NCI-H446 (cell line): Measurements from ENCODE around the gene ATP5ME.

ENCODE experiments used
- DNase-seq, 2 experiments: peaks; one replicate each; lab custom pipeline; 2025; lab: John Stamatoyannopoulos, UW

The ATP5ME gene

GRCh38 chr4:633976-634598 is 40.0 kb downstream of the ATP5ME start:
- DNase-seq, result no peak

GRCh38 chr4:633406-633805 is 40.7 kb downstream of the ATP5ME start:
- DNase-seq, result no peak

DNA sequence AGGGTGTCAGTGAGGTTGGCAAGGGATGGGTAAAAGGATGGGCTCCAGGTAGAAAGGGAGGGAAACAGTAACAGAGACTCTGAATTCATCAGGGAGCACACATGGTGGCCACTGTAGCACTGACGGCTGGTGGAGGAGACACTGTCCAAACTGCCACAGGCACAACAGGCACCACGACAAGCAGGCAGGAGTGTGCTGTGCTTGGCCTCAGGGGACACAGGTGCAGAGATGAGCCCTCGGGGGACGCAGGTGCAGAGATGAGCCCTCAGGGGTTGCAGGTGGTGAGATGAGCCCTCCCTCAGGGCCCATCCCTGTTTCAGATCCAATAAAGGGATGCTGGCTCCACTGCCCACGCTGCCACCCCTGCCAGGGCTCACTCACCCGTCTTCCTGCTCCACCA is 41.1 kb downstream of the ATP5ME start:
- no peak for DNase-seq

DNA sequence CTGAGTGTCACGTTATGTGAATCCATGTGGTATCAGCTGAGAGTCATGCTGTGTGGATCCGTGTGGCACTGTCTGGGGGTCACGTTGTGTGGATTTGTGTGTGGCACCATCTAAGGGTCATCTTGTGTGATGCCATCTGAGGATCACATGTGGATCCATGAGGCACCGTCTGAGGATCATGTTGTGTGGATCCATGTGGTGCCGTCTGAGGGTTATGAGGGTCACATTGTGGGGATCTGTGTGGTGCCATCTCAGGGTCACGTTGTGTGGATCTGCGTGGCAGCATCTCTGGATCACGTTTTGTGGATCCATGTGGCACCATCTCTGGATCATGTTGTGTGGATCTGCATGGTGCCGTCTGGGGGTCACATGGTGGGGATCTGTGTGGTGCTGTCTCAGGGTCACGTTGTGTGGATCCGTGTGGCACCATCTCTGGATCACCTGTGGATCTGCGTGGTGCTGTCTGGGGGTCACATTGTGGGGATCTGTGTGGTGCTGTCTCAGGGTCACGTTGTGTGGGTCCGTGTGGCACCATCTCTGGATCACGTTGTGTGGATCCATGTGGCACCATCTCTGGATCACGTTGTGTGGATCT is 41.8 kb downstream of the ATP5ME start:
- no peak for DNase-seq

DNA sequence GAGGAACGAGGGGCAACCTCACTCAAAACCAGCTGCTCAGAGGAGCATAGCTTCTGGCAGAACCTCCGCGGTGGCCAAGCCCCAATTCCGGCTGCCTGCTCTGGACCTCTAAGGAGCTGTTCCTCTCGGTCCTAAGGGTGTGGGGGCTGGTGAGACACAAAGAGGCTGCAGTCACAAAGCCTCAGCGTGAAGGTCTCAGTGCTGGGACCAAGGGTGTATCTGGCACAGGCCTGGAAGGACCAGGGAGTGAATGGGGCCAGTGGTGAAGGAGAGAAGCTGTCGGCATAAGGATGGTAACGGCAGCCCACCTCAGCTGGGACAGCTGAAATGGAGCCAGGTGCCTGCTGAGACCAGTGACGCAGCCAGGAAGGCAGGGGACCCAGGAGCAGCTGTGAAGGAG is 43.4 kb downstream of the ATP5ME start:
- no peak for DNase-seq

DNA sequence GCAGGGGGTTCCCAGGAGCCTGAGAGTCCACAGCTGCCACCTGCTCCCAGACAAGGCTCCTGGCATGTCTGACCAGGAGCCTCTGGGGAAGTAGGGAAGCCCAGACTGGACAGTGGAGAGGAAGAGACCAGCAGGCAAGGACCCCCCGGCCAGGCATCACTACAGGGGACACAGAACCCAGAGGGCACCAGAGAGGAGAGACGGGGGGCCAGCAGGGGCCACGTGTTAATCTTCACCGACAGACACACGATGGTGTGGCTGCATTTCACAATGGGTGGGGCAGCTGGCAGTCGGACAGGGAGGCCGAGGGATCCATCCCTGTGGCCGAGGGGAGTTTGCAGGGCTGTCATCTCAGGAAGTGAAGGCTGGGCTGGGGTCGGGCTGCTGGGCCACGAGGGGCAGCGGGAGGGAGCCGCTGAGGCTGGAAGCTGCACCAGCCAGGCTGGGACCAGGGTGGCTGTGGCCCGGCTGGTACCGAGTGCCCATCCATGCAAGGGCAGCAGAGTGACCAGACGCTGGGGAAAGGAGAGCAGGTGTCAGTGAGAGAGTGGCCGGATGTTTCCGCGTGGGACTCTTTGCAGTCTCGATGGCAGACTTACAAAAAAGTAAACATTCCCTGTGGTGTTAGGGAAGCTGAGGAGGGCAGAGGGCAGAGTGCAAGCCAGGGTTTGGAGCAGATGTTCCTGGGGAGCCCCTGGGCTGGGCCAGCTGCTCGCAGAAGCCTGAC is 44.0 kb downstream of the ATP5ME start:
- DNase-seq, result no peak

- DNase-seq, result no peak
Observed at GRCh38 chr4:629636-629914, 44.5 kb downstream of the ATP5ME start.

DNA sequence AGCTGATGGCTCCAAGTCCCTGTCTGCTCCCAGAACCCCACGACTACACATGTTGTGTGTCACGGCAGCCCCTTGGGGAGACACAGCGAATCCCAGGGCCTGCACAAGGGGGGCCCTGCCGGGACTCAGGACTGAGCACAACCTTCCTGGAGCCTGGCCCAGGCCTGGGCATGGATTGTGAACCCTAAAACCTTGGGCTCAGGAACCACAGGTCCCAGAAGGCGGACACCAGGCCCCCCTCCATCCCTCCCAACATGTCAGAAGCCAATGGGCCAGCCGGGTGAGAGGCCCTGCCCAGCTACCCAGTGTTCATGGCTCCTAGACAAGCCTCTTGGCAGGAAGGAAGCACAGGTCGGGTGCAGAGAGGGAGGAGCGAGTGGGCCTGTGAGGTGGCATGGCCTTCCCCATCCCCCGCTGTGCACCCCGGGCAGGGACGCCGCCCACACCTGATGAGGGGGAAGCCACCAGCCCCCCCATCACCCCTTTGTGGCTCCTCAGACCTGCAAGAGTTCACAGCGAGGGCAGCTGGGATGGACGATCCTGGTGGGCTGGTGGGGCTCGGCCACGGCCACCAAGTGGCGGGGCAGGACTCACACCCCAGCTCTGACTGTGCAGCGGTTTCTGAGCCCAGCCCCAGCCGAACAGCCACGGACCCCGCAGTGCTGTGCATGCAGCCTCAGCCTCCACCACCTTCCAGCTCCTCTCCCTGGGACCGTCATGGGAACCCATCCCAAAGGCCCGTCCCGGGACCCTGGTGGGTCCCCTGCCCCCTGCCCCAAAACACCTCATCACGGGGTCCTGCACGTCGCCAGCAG is 45.0 kb downstream of the ATP5ME start:
- no peak for DNase-seq

DNA sequence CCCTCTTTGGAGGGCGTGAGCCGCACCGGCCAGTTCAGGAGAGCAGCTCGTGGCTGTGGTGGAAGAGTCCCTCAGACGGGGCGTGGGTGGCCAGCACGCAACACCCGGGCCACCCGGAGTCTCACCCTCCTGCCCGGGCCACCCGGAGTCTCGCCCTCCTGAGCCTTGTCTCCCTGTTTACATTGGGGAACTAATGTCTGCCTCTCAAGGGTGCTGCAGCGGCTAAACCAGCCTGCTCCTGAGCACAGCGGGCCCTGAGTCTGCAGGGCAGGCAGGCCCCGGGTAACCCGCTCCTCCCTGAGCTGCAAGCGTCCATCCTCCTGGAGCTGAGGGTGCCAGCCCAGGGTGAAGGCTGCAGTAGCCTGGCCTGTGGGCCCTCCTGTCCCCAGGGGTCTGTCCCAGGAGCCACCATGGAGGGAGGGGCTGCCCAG is 45.8 kb downstream of the ATP5ME start:
- DNase-seq, result no peak

DNA sequence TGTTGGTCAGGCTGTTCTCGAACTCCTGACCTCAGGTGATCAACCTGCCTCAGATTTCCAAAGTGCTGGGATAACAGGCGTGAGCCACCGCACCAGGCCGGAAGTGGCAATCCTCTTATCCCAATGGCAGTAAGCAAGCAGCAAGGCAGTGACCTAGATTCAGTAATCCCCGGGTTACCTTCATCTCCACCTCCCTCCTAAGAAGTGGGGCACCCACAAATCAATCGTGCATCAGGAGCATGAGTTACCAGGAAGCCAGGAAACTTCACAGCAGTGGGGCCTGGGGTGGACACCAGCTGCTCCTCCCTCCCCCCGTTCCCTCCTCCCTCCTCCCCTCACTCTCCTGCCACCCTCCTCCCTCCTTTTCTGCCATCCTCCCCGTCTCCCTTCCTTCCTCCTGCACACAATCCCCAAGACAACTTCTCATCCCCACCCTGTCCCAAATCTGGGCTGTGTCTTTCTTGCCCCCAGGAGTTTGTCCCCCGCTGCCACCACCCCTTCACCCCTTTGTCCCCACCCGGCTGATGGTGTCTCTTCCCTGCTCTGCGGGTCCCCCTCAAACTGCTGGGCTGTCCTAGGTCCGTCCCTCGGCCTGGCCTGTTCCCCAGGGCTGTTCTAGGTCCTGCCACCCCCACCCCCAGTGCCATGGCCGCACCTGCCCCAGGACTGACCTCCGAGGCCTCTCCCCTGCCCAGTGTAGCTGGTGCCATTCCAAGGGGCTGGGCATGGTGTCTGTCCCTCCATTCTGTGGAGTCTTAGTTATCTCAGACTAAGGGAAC is 46.5 kb downstream of the ATP5ME start:
- DNase-seq, result no peak

DNA sequence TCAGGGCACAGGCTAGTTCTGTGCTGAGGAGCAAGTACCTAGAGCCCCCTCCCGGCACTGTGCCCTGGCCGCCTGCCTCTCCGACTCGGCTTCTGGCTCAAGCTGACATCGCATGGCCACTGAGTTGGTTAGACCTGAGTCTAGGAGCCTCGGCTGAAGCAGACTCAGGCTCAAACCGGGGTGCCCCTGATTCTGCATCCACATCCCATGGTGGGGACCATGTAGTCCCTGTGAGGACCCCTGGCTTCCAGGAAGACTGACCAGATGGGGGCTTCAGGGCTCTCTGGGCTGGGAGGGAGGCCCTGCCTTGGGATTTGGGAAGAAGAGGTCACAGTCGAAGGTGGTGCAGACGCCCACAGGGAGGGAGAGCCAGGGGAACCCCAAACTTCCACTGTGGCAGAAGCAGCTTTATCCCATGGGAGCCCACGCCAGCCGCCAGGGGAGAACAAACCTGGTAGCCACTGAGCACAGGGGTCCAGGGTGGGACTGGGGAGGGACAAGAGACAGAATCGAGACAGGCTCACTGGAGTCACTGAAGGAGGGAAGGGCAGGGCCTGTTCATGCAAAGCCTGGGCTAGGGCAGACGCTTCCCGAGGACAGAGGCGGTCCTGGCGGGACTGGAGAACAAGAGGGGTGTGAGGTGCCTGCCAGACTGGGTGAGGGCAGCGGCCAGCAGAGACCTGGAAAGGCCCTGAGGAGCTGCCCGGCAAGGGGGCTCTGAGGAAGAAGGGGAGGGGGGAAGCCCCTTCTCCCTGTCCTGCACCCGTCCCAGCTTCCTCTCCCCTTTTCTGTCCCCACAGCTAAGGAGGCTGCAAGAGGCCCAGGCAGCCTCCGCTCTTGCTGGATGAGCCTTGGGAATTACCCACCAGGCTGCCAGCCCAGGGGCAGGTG is 47.6 kb downstream of the ATP5ME start:
- no peak for DNase-seq

GRCh38 chr4:625631-626161 is 48.4 kb downstream of the ATP5ME start:
- DNase-seq, result no peak

- no peak for DNase-seq
Observed at GRCh38 chr4:624705-625590, 49.1 kb downstream of the ATP5ME start, which contains the start of gene PDE6B. TSS of gene PDE6B (plus strand) at chr4:625573. CDS start at chr4:625627, 54 bp downstream.

DNA sequence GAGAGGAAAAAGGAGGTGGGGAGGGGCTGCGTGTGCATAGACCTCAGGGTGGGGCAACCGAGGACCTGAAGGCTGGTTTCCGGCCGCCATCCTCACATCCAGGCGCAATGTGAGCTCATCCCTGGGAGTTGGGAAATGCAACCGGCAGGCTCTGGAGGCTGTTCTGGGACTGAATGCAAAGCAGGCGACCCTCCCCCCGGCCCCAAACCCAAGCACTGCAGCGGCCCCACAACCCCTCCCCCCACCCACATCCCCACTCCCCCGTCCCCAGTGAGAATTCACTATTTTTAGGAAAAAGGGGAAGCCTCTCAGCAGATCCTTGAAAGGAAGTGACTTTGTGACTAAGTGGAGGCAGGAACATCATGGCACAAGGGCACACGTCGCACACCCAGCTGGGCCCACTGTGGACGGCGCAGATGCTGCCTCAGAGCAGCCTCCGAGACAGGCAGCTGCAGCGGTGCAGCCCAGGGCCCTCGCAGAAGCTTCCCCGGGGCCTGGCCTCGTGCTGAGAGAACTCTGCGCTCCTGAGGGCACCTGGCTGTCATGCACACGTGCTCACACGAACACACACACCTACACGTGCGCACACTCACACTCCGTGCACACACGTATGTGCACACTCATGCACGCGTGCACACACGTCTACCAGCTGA is 50.0 kb downstream of the ATP5ME start:
- DNase-seq, result no peak

- no peak for DNase-seq
Observed at GRCh38 chr4:622996-623913, 50.8 kb downstream of the ATP5ME start.
